H1 (cell line): ENCODE results near the gene CTBP2. TPM values are rescaled to one million over a fixed set of nuclear protein-coding genes. Genes with fewer than 3 reads are reported as not detected.

ENCODE experiments used
- CEBPB ChIP-seq: IDR thresholded peaks from 2 replicates; pipeline ENCODE4 v1.6.1; 2012; ENCODE audit warnings: low read depth, low read length
- SRF ChIP-seq: IDR thresholded peaks from 2 replicates; pipeline ENCODE4 v1.6.1; 2011; ENCODE audit warnings: mild to moderate bottlenecking, low read depth, low read length, moderate library complexity
- polyA plus RNA-seq, 7 experiments: library from polyadenylated mRNA; depleted of rRNA in 3 of 7; stranded (reverse) in 5 of 7; unstranded in 2 of 7; fragments of >200 nt in 5 of 7; fragments of 200-250 nt in 2 of 7; gene quantifications; 1 replicate in 5 of 7; 2 replicates in 1 of 7; 4 replicates in 1 of 7; pipeline versions ENCODE4 v1.2.1 to v1.2.3, GENCODE V29; 2011 to 2013; ENCODE audit warnings: missing spikeins in 2 of 7, mixed read lengths in 2 of 7
- total RNA-seq: library from RNA; stranded (reverse); fragmentation: NEBNext Ultra II Directional; extraction: Animal tissue kit (Norgen Biotek cat#: 25700); gene quantifications from 2 replicates; pipeline ENCODE4 v1.2.1, GENCODE V29; 2021

Gene CTBP2
- total and polyA plus RNA-seq, 2 of the 8 experiments (the other 6 are each of a cell fraction or from before 2014, with no cell fraction given): 208 to 221 TPM

GRCh38 chr10:124998624-124999291 lies 161.6 kb downstream of the CTBP2 start (continued):
- no peak for TF ChIP-seq CEBPB
- no peak for TF ChIP-seq SRF
